ENCODE measurements around the gene CNGA2.

Gene CNGA2

GRCh38 chrX:151701531-151701930 lies 33.0 kb upstream of the CNGA2 start:
- H3K4me3 ChIP-seq (replicated peaks; ENCODE audit: low read depth, low read length) = no peak overlapping the region
- TF ChIP-seq CTCF (IDR thresholded peaks at IDR 0.05; ENCODE audit: low read length, missing control alignments) = no peak
- no peak for DNase-seq (ENCODE audit: low read depth)

- TF ChIP-seq CTCF (IDR thresholded peaks at IDR 0.05; ENCODE audit: low read length, missing control alignments) = no peak
- no peak for DNase-seq (ENCODE audit: low read depth)
- H3K4me3 ChIP-seq (replicated peaks; ENCODE audit: low read depth, low read length) = no peak overlapping the region
Measured at GRCh38 chrX:151702026-151702714, 32.4 kb upstream of the CNGA2 start.

GRCh38 chrX:151702741-151703340 lies 31.7 kb upstream of the CNGA2 start:
- no peak overlapping the region for H3K4me3 ChIP-seq (replicated peaks; ENCODE audit: low read depth, low read length)
- TF ChIP-seq CTCF (IDR thresholded peaks at IDR 0.05; ENCODE audit: low read length, missing control alignments) = no peak
- no peak for DNase-seq (ENCODE audit: low read depth)

GRCh38 chrX:151703487-151703886 lies 31.1 kb upstream of the CNGA2 start:
- TF ChIP-seq CTCF (IDR thresholded peaks at IDR 0.05; ENCODE audit: low read length, missing control alignments) = no peak
- H3K4me3 ChIP-seq (replicated peaks; ENCODE audit: low read depth, low read length) = no peak overlapping the region
- DNase-seq (ENCODE audit: low read depth) = no peak

- no peak for DNase-seq (ENCODE audit: low read depth)
- no peak for TF ChIP-seq CTCF (IDR thresholded peaks at IDR 0.05; ENCODE audit: low read length, missing control alignments)
- H3K4me3 ChIP-seq (replicated peaks; ENCODE audit: low read depth, low read length) = no peak overlapping the region
Measured at GRCh38 chrX:151704041-151704663, 30.4 kb upstream of the CNGA2 start.

GRCh38 chrX:151708821-151709220 lies 25.7 kb upstream of the CNGA2 start:
- DNase-seq (ENCODE audit: low read depth) = no peak
- no peak for TF ChIP-seq CTCF (IDR thresholded peaks at IDR 0.05; ENCODE audit: low read length, missing control alignments)

More at GRCh38 chrX:151708821-151709220, 25.7 kb upstream of the CNGA2 start:
- H3K4me3 ChIP-seq (replicated peaks; ENCODE audit: low read depth, low read length) = no peak overlapping the region

All from fibroblast of pulmonary artery (primary cell).